Caco-2 (cell line): ENCODE data around the gene TNFRSF13B. TPM values are rescaled to one million over a fixed set of nuclear protein-coding genes. Genes with fewer than 3 reads are reported as not detected.
A peak's percentile ranks its signal among the peaks of the same experiment; 100 is the strongest.

Experiments used
- BruUV-seq: library from RNA; stranded (reverse); fragments of 400-500 nt; replicated peaks from 2 replicates; lab custom pipeline; 2021; lab: Mats Ljungman, UMichigan
- CTCF ChIA-PET: fragments of 300-600 bp; sonication (Branson Sonifier 250); formaldehyde crosslinking; loops from one replicate; lab custom pipeline; 2022; ENCODE audit warnings: antibody characterized with exemption; lab: Charles Lee
- POLR2A ChIA-PET: fragments of 300-600 bp; sonication (Branson Sonifier 250); formaldehyde crosslinking; loops from one replicate; lab custom pipeline; 2022; ENCODE audit warnings: antibody characterized with exemption; lab: Charles Lee
- DNase-seq, 2 experiments: peaks; one replicate each; pipeline versions ENCODE4 v3.0.0 to v3.0.0-alpha.2; 2020 to 2022
- H3K27me3 ChIP-seq: replicated peaks from 2 replicates; pipeline ENCODE4 v1.6.0; 2011; ENCODE audit warnings: low read length; ENCODE audit not compliant: control insufficient read depth, insufficient read depth
- H3K36me3 ChIP-seq: 2 replicates; pipeline ENCODE4 v1.5.1; 2011; ENCODE audit warnings: low read length; ENCODE audit not compliant: control insufficient read depth, insufficient read depth
- H3K4me1 ChIP-seq: fragments of 250-450 bp; sonication (Bioruptor Pico); 2 replicates; pipeline ENCODE4 v1.5.1; 2020; ENCODE audit warnings: mild to moderate bottlenecking
- H3K4me3 ChIP-seq: 2 replicates; pipeline ENCODE4 v1.5.1; 2011; ENCODE audit warnings: low read depth, mild to moderate bottlenecking, control low read depth, low read length
- H3K9me3 ChIP-seq: fragments of 250-450 bp; sonication (Bioruptor Pico); 2 replicates; pipeline ENCODE4 v1.5.1; 2020; ENCODE audit warnings: mild to moderate bottlenecking, moderate library complexity
- H3K27ac Mint-ChIP-seq: one replicate; pipeline ENCODE4 v1.8.0; 2022; ENCODE audit warnings: mixed read lengths; ENCODE audit not compliant: unreplicated experiment
- H3K27me3 Mint-ChIP-seq: one replicate; pipeline ENCODE4 v1.8.0; 2022; ENCODE audit warnings: mixed read lengths; ENCODE audit not compliant: insufficient read depth, unreplicated experiment
- H3K36me3 Mint-ChIP-seq: one replicate; pipeline ENCODE4 v1.8.0; 2022; ENCODE audit warnings: mild to moderate bottlenecking, mixed read lengths; ENCODE audit not compliant: insufficient read depth, unreplicated experiment
- H3K4me1 Mint-ChIP-seq: one replicate; pipeline ENCODE4 v1.8.0; 2022; ENCODE audit warnings: low read depth, mixed read lengths; ENCODE audit not compliant: unreplicated experiment
- H3K4me3 Mint-ChIP-seq: one replicate; pipeline ENCODE4 v1.8.0; 2022; ENCODE audit warnings: mild to moderate bottlenecking, moderate library complexity, mixed read lengths; ENCODE audit not compliant: unreplicated experiment
- H3K9me3 Mint-ChIP-seq: one replicate; pipeline ENCODE4 v1.8.0; 2022; ENCODE audit warnings: mixed read lengths; ENCODE audit not compliant: unreplicated experiment
- CTCF ChIP-seq, 2 experiments: fragments of 200-600 bp in 1 of 2; IDR thresholded peaks; 1 replicate in 1 of 2; 2 replicates in 1 of 2; pipeline versions ENCODE4 v1.5.1 to v1.8.0; 2011 to 2022; ENCODE audit warnings: antibody characterized with exemption in 1 of 2, control low read depth in 1 of 2, inconsistent platforms in 1 of 2, low read depth in 1 of 2, low read length in 1 of 2, mild to moderate bottlenecking in 1 of 2, moderate library complexity in 1 of 2; ENCODE audit not compliant: insufficient read depth in 1 of 2, severe bottlenecking in 1 of 2, unreplicated experiment in 1 of 2
- intact Hi-C: fragments of 100-400 bp; cut with micrococcal nuclease; formaldehyde crosslinking; loops from one replicate; pipeline ENCODE4 v1.10.0; 2022; ENCODE audit not compliant: unreplicated experiment
- total RNA-seq: library from RNA; stranded (reverse); gene quantifications from 2 replicates; pipeline ENCODE4 v1.2.3, GENCODE V29; 2022

Gene TNFRSF13B
- total RNA-seq, 1 experiment from 2014 or later = not detected

- no peak for TF ChIP-seq CTCF (IDR thresholded peaks at IDR 0.05; ENCODE audit: insufficient read depth in 1 of 2, low read depth in 1 of 2, low read length in 1 of 2, severe bottlenecking in 1 of 2, unreplicated experiment in 1 of 2)
- no peak overlapping the region for H3K4me3 Mint-ChIP-seq
- no peak overlapping the region for H3K27ac Mint-ChIP-seq
- H3K27me3 Mint-ChIP-seq = no peaks in the 10 kb centered on the region
- H3K4me1 ChIP-seq = no peaks in the 10 kb centered on the region
- H3K9me3 ChIP-seq = no peaks in the 10 kb centered on the region
- intact Hi-C loops = no loop called here
- H3K4me1 Mint-ChIP-seq = no peaks in the 10 kb centered on the region
- no peaks in the 10 kb centered on the region for H3K9me3 Mint-ChIP-seq
- no peaks in the 10 kb centered on the region for H3K36me3 Mint-ChIP-seq
- CTCF ChIA-PET = no interaction called here
- DNase-seq = peak in 1 of 2 experiments; percentile 31
- H3K36me3 ChIP-seq = no peaks in the 10 kb centered on the region
- POLR2A ChIA-PET = no interaction called here
- H3K27me3 ChIP-seq = no peaks in the 10 kb centered on the region
- no TSS peak for BruUV-seq
- no peak overlapping the region for H3K4me3 ChIP-seq
Measured at GRCh38 chr17:16931318-16932060, 40.4 kb downstream of the TNFRSF13B start.

- CTCF ChIA-PET = no interaction called here
- Histone ChIP-seq H3K4me1 (no peaks in the 10 kb centered on the region), H3K27me3 (no peaks in the 10 kb centered on the region), H3K4me3 (no peak overlapping the region), H3K36me3 (no peaks in the 10 kb centered on the region), H3K9me3 (no peaks in the 10 kb centered on the region)
- intact Hi-C loops = no loop called here
- H3K36me3 Mint-ChIP-seq = no peaks in the 10 kb centered on the region
- H3K27ac Mint-ChIP-seq = no peak overlapping the region
- no TSS peak for BruUV-seq
- H3K4me3 Mint-ChIP-seq = no peak overlapping the region
- H3K9me3 Mint-ChIP-seq = no peaks in the 10 kb centered on the region
- H3K4me1 Mint-ChIP-seq = no peaks in the 10 kb centered on the region
- H3K27me3 Mint-ChIP-seq = no peaks in the 10 kb centered on the region
- POLR2A ChIA-PET = no interaction called here
- peak in 1 of 2 experiments; percentile 33 for DNase-seq
- TF ChIP-seq CTCF (IDR thresholded peaks at IDR 0.05; ENCODE audit: insufficient read depth in 1 of 2, low read depth in 1 of 2, low read length in 1 of 2, severe bottlenecking in 1 of 2, unreplicated experiment in 1 of 2) = no peak
Measured at GRCh38 chr17:16930571-16931317, 41.2 kb downstream of the TNFRSF13B start.

GRCh38 chr17:16929757-16930520 is 42.0 kb downstream of the TNFRSF13B start:
- intact Hi-C loops = no loop called here

More at GRCh38 chr17:16929757-16930520, 42.0 kb downstream of the TNFRSF13B start:
- no peak for TF ChIP-seq CTCF (IDR thresholded peaks at IDR 0.05; ENCODE audit: insufficient read depth in 1 of 2, low read depth in 1 of 2, low read length in 1 of 2, severe bottlenecking in 1 of 2, unreplicated experiment in 1 of 2)
- no peaks in the 10 kb centered on the region for H3K9me3 Mint-ChIP-seq
- Histone ChIP-seq H3K4me3 (no peak overlapping the region), H3K27me3 (no peaks in the 10 kb centered on the region), H3K4me1 (no peaks in the 10 kb centered on the region), H3K36me3 (no peaks in the 10 kb centered on the region), H3K9me3 (no peaks in the 10 kb centered on the region)
- H3K4me1 Mint-ChIP-seq = no peaks in the 10 kb centered on the region
- peak in 1 of 2 experiments; percentile 21 for DNase-seq
- H3K27me3 Mint-ChIP-seq = no peaks in the 10 kb centered on the region
- H3K4me3 Mint-ChIP-seq = no peak overlapping the region
- POLR2A ChIA-PET = no interaction called here
- no peak overlapping the region for H3K27ac Mint-ChIP-seq
- no TSS peak for BruUV-seq
- H3K36me3 Mint-ChIP-seq = no peaks in the 10 kb centered on the region
- CTCF ChIA-PET = no interaction called here
